ENCODE measurements around the gene TRIP13.

- no peak for TF ChIP-seq POLR2AphosphoS5 (IDR thresholded peaks at IDR 0.05; ENCODE audit: control insufficient read depth, insufficient read depth, low read depth, low read length)
- TF ChIP-seq POLR2G (IDR thresholded peaks at IDR 0.05; ENCODE audit: low read depth, low read length) = no peak
- no peak for TF ChIP-seq FOXA1 (IDR thresholded peaks at IDR 0.05; ENCODE audit: borderline replicate concordance)
- no peak for TF ChIP-seq IFI16 (CRISPR knock-in tag; IDR thresholded peaks at IDR 0.05)
- TF ChIP-seq EZH2 (IDR thresholded peaks at IDR 0.05; ENCODE audit: borderline replicate concordance, low read depth, low read length) = no peak
- no peak for TF ChIP-seq DNMT1 (IDR thresholded peaks at IDR 0.05)
- TF ChIP-seq ZNF398 (CRISPR knock-in tag; IDR thresholded peaks at IDR 0.05) = no peak
- no peak for TF ChIP-seq CTCF (IDR thresholded peaks at IDR 0.05 in 2 of 3, conservative IDR thresholded peaks at IDR 0.05 in 1 of 3; ENCODE audit: insufficient read depth in 2 of 3, low read depth in 1 of 3, low read length in 3 of 3)
- TF ChIP-seq TCF7L2 (IDR thresholded peaks at IDR 0.05; ENCODE audit: low read depth, low read length) = no peak
- no peak for TF ChIP-seq POLR2A (conservative IDR thresholded peaks at IDR 0.05)
- no peak for TF ChIP-seq CBFB (CRISPR knock-in tag; IDR thresholded peaks at IDR 0.05)
Observed at GRCh38 chr5:903756-904096, 11.0 kb downstream of the TRIP13 start.

All from K562 (cell line).